Activated T-cell treated with anti-CD3 and anti-CD28 coated beads, Interleukin-2, amount 50 U/mL, for 72 hours (primary cell): ENCODE data around the gene EIF4A2. TPM values are rescaled to one million over a fixed set of nuclear protein-coding genes. Genes with fewer than 3 reads are reported as not detected.

ENCODE experiments used
- ATAC-seq, 2 donors: fragments of 150-1000 bp; cut with Tn5 transposase; replicated peaks in 1 of 2; 2 replicates each; pipeline ENCODE4 v1.10.0; 2021; ENCODE audit warnings: moderate library complexity in 2 of 2, mild to moderate bottlenecking in 1 of 2
- DNase-seq, 2 donors: peaks; one replicate each; pipeline ENCODE4 v3.0.0; 2021 to 2022; ENCODE audit warnings: mixed read lengths in 1 of 2
- H3K27ac Mint-ChIP-seq: one replicate; pipeline ENCODE4 v1.8.0; 2022; ENCODE audit warnings: mild to moderate bottlenecking, moderate library complexity, mixed read lengths
- H3K27me3 Mint-ChIP-seq: one replicate; pipeline ENCODE4 v1.8.0; 2022; ENCODE audit warnings: low read depth, mixed read lengths
- H3K36me3 Mint-ChIP-seq, 2 donors: one replicate each; pipeline ENCODE4 v1.8.0; 2022; ENCODE audit warnings: mixed read lengths in 2 of 2, mild to moderate bottlenecking in 1 of 2; ENCODE audit not compliant: insufficient read depth in 2 of 2
- H3K4me1 Mint-ChIP-seq: one replicate; pipeline ENCODE4 v1.8.0; 2022; ENCODE audit warnings: low read depth, mixed read lengths
- H3K4me3 Mint-ChIP-seq, 2 donors: one replicate each; pipeline ENCODE4 v1.8.0; 2022; ENCODE audit warnings: mild to moderate bottlenecking in 2 of 2, mixed read lengths in 2 of 2, moderate library complexity in 2 of 2
- H3K9me3 Mint-ChIP-seq, 2 donors: one replicate each; pipeline ENCODE4 v1.8.0; 2022; ENCODE audit warnings: mixed read lengths in 2 of 2
- total RNA-seq, 2 donors: library from RNA; stranded (reverse); gene quantifications; one replicate each; pipeline ENCODE4 v1.2.3, GENCODE V29; 2022

Gene EIF4A2
- total RNA-seq, 2 donors from 2014 or later, result 353 to 492 TPM

- Mint-ChIP-seq H3K4me1 (peaks cover 36% of the 10 kb centered on the region), H3K9me3 (no peaks in the 10 kb centered on the region), H3K27me3 (peaks cover 44% of the 10 kb centered on the region), H3K27ac (no peak overlapping the region), H3K4me3 (peak overlapping the region in 1 of 2 donors; percentile 86), H3K36me3 (no peaks in the 10 kb centered on the region)
- ATAC-seq (no peak), DNase-seq (no peak)
Observed at GRCh38 chr3:186828340-186828739, 45.0 kb downstream of the EIF4A2 start.

GRCh38 chr3:186831798-186832197 is 48.4 kb downstream of the EIF4A2 start:
- Mint-ChIP-seq H3K4me1 (peaks cover 5% of the 10 kb centered on the region), H3K4me3 (no peak overlapping the region), H3K36me3 (no peaks in the 10 kb centered on the region), H3K9me3 (no peaks in the 10 kb centered on the region), H3K27ac (no peak overlapping the region), H3K27me3 (peaks cover 44% of the 10 kb centered on the region)
- DNase-seq (no peak), ATAC-seq (no peak)

- Mint-ChIP-seq H3K4me3 (no peak overlapping the region), H3K4me1 (peaks cover 5% of the 10 kb centered on the region), H3K27me3 (peaks cover 44% of the 10 kb centered on the region), H3K36me3 (no peaks in the 10 kb centered on the region), H3K27ac (no peak overlapping the region), H3K9me3 (no peaks in the 10 kb centered on the region)
- ATAC-seq (no peak), DNase-seq (no peak)
Observed at GRCh38 chr3:186832276-186832675, 48.9 kb downstream of the EIF4A2 start.

Other genes with a start within 250 kb of the EIF4A2 start
- gene CRYGS, start 239.2 kb upstream of the EIF4A2 start, total RNA-seq, result 1 to 10 TPM; 7.0 to 7.1 TPM
- 10 to 100 TPM; 13.6 to 16.2 TPM for gene TBCCD1, start 216.2 kb upstream of the EIF4A2 start, total RNA-seq
- gene DNAJB11, start 212.9 kb upstream of the EIF4A2 start, total RNA-seq, result 10 to 100 TPM; 29.7 to 34.2 TPM
- under 1 TPM in 1 of 2 donors, not detected in 1; 0.14 TPM for gene AHSG, start 170.5 kb upstream of the EIF4A2 start, total RNA-seq
- gene FETUB, start 143.2 kb upstream of the EIF4A2 start, total RNA-seq, result not detected
- not detected for gene HRG, start 117.6 kb upstream of the EIF4A2 start, total RNA-seq
- gene KNG1, start 66.2 kb upstream of the EIF4A2 start, total RNA-seq, result not detected
- 100 to 1,000 TPM; 112 to 141 TPM for gene RFC4, start 22.9 kb downstream of the EIF4A2 start, total RNA-seq
- under 1 TPM in 1 of 2 donors, not detected in 1; 0.05 TPM for gene ADIPOQ, start 59.1 kb downstream of the EIF4A2 start, total RNA-seq
- gene ST6GAL1, start 146.9 kb downstream of the EIF4A2 start, total RNA-seq, result 100 to 1,000 TPM in 1 of 2 donors, 10 to 100 TPM in 1; 98.1 to 104 TPM